22Rv1 (cell line): ENCODE results near the gene PPM1H.

ENCODE experiments used
- H3K27ac ChIP-seq: fragments of 450-650 bp; 2 replicates; pipeline ENCODE4 v1.5.1; 2017
- ZFX ChIP-seq: fragments of 450-650 bp; IDR thresholded peaks from 2 replicates; pipeline ENCODE4 v1.6.1; 2017; ENCODE audit warnings: antibody characterized with exemption, borderline replicate concordance
- TF ChIP-seq, protein P1 (sequence below): fragments of 450-650 bp; IDR thresholded peaks from 2 replicates; pipeline ENCODE4 v1.5.1; 2017; ENCODE audit warnings: mild to moderate bottlenecking

Gene PPM1H

DNA sequence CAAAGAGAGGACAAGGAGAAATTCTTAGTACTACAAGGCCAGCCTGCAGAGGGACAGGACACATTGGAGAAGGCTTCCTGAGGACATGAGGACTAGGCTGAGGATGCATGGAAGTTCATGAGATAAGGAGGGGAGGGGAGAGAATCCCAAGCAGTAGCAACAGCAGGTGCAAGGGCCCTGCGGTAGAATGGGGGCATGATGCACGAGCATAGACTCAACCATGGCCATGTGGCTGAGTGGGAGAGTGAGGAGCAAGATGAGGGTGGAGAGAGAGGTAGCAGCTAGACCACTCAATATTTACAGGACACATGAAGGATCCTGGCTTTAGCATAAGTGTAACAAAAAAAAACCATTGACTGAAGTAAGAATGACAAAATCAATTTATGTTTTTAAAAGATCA lies 128.1 kb downstream of the PPM1H start:
- H3K27ac ChIP-seq = no peak overlapping the region
- TF ChIP-seq ZFX = no peak
- TF ChIP-seq, protein P1, sequence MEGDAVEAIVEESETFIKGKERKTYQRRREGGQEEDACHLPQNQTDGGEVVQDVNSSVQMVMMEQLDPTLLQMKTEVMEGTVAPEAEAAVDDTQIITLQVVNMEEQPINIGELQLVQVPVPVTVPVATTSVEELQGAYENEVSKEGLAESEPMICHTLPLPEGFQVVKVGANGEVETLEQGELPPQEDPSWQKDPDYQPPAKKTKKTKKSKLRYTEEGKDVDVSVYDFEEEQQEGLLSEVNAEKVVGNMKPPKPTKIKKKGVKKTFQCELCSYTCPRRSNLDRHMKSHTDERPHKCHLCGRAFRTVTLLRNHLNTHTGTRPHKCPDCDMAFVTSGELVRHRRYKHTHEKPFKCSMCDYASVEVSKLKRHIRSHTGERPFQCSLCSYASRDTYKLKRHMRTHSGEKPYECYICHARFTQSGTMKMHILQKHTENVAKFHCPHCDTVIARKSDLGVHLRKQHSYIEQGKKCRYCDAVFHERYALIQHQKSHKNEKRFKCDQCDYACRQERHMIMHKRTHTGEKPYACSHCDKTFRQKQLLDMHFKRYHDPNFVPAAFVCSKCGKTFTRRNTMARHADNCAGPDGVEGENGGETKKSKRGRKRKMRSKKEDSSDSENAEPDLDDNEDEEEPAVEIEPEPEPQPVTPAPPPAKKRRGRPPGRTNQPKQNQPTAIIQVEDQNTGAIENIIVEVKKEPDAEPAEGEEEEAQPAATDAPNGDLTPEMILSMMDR = no peak

DNA sequence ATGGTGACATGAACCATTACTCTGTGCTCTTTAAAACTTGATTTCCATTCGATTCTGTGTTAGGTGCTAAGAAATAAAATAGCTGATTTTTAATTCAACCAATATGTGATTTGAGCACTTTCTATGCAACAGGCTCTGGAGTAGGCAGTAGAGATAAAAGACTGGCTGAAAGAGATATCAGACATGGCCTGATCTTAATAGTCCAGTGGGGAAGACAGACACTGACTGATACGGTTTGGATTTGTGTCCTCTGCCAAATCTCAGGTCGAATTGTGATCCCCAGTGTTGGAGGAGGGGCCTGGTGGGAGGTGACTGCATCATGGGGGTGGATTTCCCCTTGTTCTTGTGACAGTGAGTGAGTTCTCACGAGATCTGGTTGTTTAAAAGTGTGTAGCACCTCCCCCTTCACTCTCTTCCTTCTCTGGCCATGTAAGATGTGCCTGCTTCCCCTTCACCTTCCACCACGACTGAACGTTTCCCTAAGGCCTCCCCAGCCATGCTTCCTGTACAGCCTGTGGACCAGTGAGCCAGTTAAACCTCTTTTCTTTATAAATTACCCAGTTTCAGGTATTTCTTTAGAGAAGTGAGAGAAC lies 128.6 kb downstream of the PPM1H start:
- no peak for TF ChIP-seq ZFX
- TF ChIP-seq, protein P1 = no peak
- H3K27ac ChIP-seq = no peak overlapping the region

DNA sequence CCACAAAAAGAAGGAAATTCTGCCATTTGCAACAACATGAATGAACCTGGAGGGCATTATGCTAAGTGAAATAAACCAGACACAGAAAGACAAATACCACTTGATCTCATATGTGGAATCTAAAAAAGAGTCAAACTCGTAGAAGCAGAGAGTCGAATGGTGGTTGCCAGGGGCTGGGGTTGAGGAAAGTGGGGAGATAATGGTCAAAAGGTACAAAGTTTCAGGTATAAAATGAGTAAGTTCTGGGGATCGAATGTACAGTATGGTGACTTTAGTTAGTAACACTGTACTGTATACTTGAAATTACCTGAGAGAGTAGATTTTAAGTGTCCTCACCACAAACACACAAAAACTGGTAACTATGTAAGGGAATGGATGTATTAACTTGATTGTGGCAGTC lies 129.4 kb downstream of the PPM1H start:
- TF ChIP-seq ZFX = no peak
- TF ChIP-seq, protein P1 = no peak

DNA sequence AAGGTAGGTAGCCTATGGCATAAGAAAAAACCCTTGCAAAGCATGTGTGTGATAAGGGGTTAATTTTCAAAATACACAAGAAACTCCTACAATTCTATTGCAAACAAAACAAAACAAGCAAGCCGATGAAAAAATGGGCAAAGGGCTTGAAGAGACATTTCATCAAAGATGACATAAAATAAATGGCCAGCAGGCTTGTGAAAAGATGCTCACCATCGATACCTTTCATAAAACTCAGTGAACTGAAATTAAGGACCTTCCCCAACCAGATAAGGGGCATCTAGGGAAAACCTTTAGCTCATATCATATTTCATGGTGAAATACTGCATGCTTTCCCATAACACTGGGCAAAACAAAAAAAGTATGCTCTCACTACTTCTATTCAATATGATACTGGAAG lies 131.2 kb downstream of the PPM1H start:
- no peak overlapping the region for H3K27ac ChIP-seq
- no peak for TF ChIP-seq ZFX
- TF ChIP-seq, protein P1 = no peak

More for the DNA sequence above, 129.4 kb downstream of the PPM1H start:
- no peak overlapping the region for H3K27ac ChIP-seq

DNA sequence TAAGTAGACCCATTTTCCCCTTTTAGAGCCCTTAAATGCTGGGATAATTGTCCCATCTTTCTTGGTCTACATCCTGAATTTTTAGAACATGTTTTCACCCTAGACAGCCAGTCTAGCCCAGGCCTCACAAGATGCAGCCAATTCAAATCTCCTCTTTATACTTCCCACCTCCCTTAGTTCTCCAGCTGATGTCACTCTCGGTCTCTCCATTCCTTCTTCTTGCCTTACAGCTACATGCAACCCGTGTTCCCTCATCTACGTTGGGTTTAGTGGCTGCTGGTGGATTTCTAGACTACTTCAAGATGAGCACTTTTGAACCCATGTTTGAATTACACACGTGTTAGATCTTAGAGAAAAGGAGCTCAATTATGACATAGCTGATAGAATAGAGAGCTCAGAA lies 132.0 kb downstream of the PPM1H start:
- no peak overlapping the region for H3K27ac ChIP-seq
- no peak for TF ChIP-seq ZFX
- TF ChIP-seq, protein P1 = peak; percentile 15

DNA sequence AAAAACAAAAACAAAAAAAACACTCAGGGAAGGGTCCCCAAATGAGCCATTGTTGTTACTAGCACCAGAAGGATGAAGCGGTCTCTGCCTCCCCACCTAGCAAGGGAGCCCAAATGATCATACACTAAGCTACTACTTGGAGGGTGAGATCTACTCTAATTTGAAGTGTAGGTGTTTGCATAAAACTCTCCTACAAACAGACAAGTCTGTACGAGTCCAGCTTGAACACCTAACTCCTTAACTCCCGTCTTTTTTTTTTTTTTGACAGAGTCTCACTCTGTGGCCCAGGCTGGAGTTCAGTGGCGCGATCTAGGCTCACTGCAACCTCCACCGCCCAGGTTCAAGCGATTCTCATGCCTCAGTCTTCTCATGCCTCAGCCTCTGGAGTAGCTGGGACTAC lies 132.6 kb downstream of the PPM1H start:
- no peak overlapping the region for H3K27ac ChIP-seq
- TF ChIP-seq, protein P1 = no peak
- no peak for TF ChIP-seq ZFX

DNA sequence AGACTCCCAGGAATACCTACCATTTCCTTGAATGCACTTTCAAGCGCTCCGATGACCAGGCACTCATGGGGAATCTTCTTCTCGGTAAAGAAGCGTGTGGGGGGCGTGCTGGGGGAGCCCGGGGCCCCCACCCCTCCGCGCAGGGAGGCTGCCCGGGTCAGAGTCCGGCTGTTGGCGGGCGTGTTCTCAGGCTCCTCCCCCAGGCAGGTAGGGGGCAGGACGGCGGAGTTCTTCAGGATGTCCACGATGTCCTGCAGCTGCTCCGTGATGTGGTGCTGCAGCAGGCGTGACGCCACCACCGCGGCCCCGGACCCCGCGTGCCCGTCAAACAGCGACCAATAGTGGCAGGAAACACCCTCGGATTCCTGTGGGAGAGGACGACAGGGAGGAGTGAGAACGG lies 133.2 kb downstream of the PPM1H start:
- no peak overlapping the region for H3K27ac ChIP-seq
- TF ChIP-seq, protein P1 = no peak
- TF ChIP-seq ZFX = no peak
